GM12878 (cell line): ENCODE measurements around the gene CASP5. TPM values are rescaled to one million over a fixed set of nuclear protein-coding genes. Genes with fewer than 3 reads are reported as not detected.
"Not testable (repeated sequence)": the region's sequence is repeated elsewhere in the genome, so short reads cannot be mapped to it uniquely, and the experiment has no call there.

ENCODE experiments used
- ATAC-seq: fragments of 200-7000 bp; cut with Tn5 transposase; 3 replicates; pipeline ENCODE4 v1.9.1; 2020; ENCODE audit warnings: mild to moderate bottlenecking, moderate library complexity
- BruUV-seq: library from RNA; stranded (reverse); fragments of 400-500 nt; replicated peaks from 2 replicates; lab custom pipeline; 2021; lab: Mats Ljungman, UMichigan
- CTCF ChIA-PET: fragments of 300-600 bp; sonication (Branson Sonifier 250); formaldehyde crosslinking; extraction: SDS; loops from one replicate; lab custom pipeline; 2021; ENCODE audit warnings: inconsistent platforms; lab: Yijun Ruan, JAX
- POLR2A ChIA-PET: fragments of 350-600 bp; formaldehyde crosslinking; extraction: SDS; loops from one replicate; lab custom pipeline; 2021; ENCODE audit warnings: inconsistent platforms; lab: Charles Lee
- RAD21 ChIA-PET: fragments of 300-600 bp; sonication (Branson Sonifier 250); formaldehyde crosslinking; loops from one replicate; lab custom pipeline; 2023; ENCODE audit warnings: antibody characterized with exemption; ENCODE audit not compliant: unreplicated experiment; lab: Charles Lee
- SMC1A ChIA-PET: fragments of 300-600 bp; sonication (Branson Sonifier 250); formaldehyde crosslinking; loops from one replicate; lab custom pipeline; 2023; ENCODE audit not compliant: unreplicated experiment, uncharacterized antibody; lab: Charles Lee
- DNase-seq: peaks from one replicate; pipeline ENCODE4 v3.0.0-alpha.2; 2011; ENCODE audit warnings: low read depth, low spot score
- FAIRE-seq: peaks from 3 replicates; lab custom pipeline; 2011; peaks lifted over from hg19 to GRCh38; lab: Jason Lieb, UNC
- H2AFZ ChIP-seq: 2 replicates; pipeline ENCODE4 v1.6.0; 2011; ENCODE audit warnings: low read depth, low read length, control low read depth; ENCODE audit not compliant: control insufficient read depth
- H3K27ac ChIP-seq: 2 replicates; pipeline ENCODE4 v1.5.1; 2011; ENCODE audit warnings: control low read depth; ENCODE audit not compliant: control insufficient read depth, insufficient read depth
- H3K27me3 ChIP-seq, 2 experiments: replicated peaks in 1 of 2; 2 replicates each; pipeline versions ENCODE4 v1.6.0 to v1.6.1; 2011; ENCODE audit warnings: low read length in 1 of 2; ENCODE audit not compliant: control insufficient read depth in 2 of 2, insufficient read depth in 2 of 2
- H3K36me3 ChIP-seq, 2 experiments: 2 replicates each; pipeline ENCODE4 v1.5.1; 2011; ENCODE audit warnings: low read length in 1 of 2; ENCODE audit not compliant: control insufficient read depth in 2 of 2, insufficient read depth in 2 of 2
- H3K4me1 ChIP-seq: 2 replicates; pipeline ENCODE4 v1.6.1; 2011; ENCODE audit warnings: mild to moderate bottlenecking, low read length, moderate library complexity, mixed read lengths; ENCODE audit not compliant: control insufficient read depth, insufficient read depth
- H3K4me2 ChIP-seq: 2 replicates; pipeline ENCODE4 v1.6.0; 2011; ENCODE audit warnings: control low read depth; ENCODE audit not compliant: control insufficient read depth, insufficient read depth
- H3K4me3 ChIP-seq: fragments of 200-600 bp; sonication (generic); 2 replicates; pipeline ENCODE4 v1.5.1; 2016
- H3K79me2 ChIP-seq: 2 replicates; pipeline ENCODE4 v1.6.0; 2011; ENCODE audit warnings: low read length; ENCODE audit not compliant: control insufficient read depth, insufficient read depth
- H3K9ac ChIP-seq: 2 replicates; pipeline ENCODE4 v1.8.0; 2011; ENCODE audit warnings: low read length, control low read depth, mixed read lengths; ENCODE audit not compliant: control insufficient read depth, insufficient read depth
- H3K9me3 ChIP-seq: replicated peaks from 3 replicates; pipeline ENCODE4 v1.5.1; 2011; ENCODE audit warnings: mild to moderate bottlenecking, low read length; ENCODE audit not compliant: control insufficient read depth, insufficient read depth
- H4K20me1 ChIP-seq: 2 replicates; pipeline ENCODE4 v1.6.0; 2011; ENCODE audit not compliant: control insufficient read depth, insufficient read depth
- IKZF1 ChIP-seq: fragments of 450-650 bp; conservative IDR thresholded peaks from 2 replicates; pipeline ENCODE4 v1.6.1; 2017; ENCODE audit warnings: antibody characterized with exemption, mild to moderate bottlenecking
- IKZF2 ChIP-seq, 2 experiments: fragments of 450-650 bp; IDR thresholded peaks; 2 replicates each; pipeline ENCODE4 v1.6.1; 2017; ENCODE audit warnings: mild to moderate bottlenecking in 2 of 2, moderate library complexity in 2 of 2
- NBN ChIP-seq: fragments of 450-650 bp; IDR thresholded peaks from 2 replicates; pipeline ENCODE4 v1.6.1; 2016
- POLR2A ChIP-seq: IDR thresholded peaks from 2 replicates; pipeline ENCODE4 v1.6.1; 2011; ENCODE audit warnings: low read depth, mild to moderate bottlenecking, low read length
- POLR2AphosphoS5 ChIP-seq: IDR thresholded peaks from 2 replicates; pipeline ENCODE4 v1.6.1; 2011; ENCODE audit warnings: mild to moderate bottlenecking, low read length, inconsistent platforms
- POU2F2 ChIP-seq: IDR thresholded peaks from 3 replicates; pipeline ENCODE4 v1.6.1; 2011; ENCODE audit warnings: low read depth, mild to moderate bottlenecking, low read length, borderline replicate concordance
- YY1 ChIP-seq: IDR thresholded peaks from 2 replicates; pipeline ENCODE4 v1.6.1; 2011; ENCODE audit warnings: low read depth, mild to moderate bottlenecking, low read length
- WGBS: methylation state at CpG from one replicate; pipeline ENCODE4 v1.1.6; 2016; ENCODE audit warnings: low lambda C conversion rate; ENCODE audit not compliant: insufficient replicate concordance, insufficient coverage; ENCODE audit errors: missing lambda C conversion rate; 5-methylcytosine and 5-hydroxymethylcytosine counted together
- in situ Hi-C: fragments of 300-500 bp; cut with MboI; formaldehyde crosslinking; loops from 9 replicates; pipeline ENCODE4 v1.14.3; 2018; ENCODE audit warnings: mixed read lengths
- intact Hi-C: fragments of 100-400 bp; cut with micrococcal nuclease; formaldehyde crosslinking; loops from one replicate; pipeline ENCODE4 v1.14.2; 2022; ENCODE audit not compliant: unreplicated experiment
- polyA plus RNA-seq, 11 experiments: library from polyadenylated mRNA; depleted of rRNA in 4 of 11; unstranded in 6 of 11; stranded (reverse) in 5 of 11; fragments of >200 nt; fragmentation: Nextera tagmentation in 4 of 11; fragmentation: Illumina TruSeq in 1 of 11; extraction: Ambion mirVana in 4 of 11; extraction: Trizol in 1 of 11; gene quantifications; 1 replicate in 1 of 11; 2 replicates in 10 of 11; pipeline versions ENCODE4 v1.2.1 to v1.2.3, GENCODE V29; 2011 to 2016; ENCODE audit warnings: inconsistent platforms in 2 of 11, missing spikeins in 2 of 11, low read depth in 1 of 11
- total RNA-seq, 4 experiments: library from RNA; depleted of rRNA in 3 of 4; stranded (reverse); fragments of >200 nt in 3 of 4; fragmentation: Illumina TruSeq in 1 of 4; extraction: Trizol in 1 of 4; gene quantifications; 2 replicates each; pipeline versions ENCODE4 v1.2.1 to v1.2.3, GENCODE V29; 2013 to 2021
- TF ChIP-seq, protein P1 (sequence below): fragments of 450-650 bp; IDR thresholded peaks from 2 replicates; pipeline ENCODE4 v1.6.1; 2017; ENCODE audit warnings: low read depth, mild to moderate bottlenecking, moderate library complexity

The CASP5 gene
- total and polyA plus RNA-seq, 10 of the 15 experiments (the other 5 are each of a cell fraction or from before 2014, with no cell fraction given), result not detected

- TSS peak; percentile 82 for BruUV-seq
- CTCF ChIA-PET, result interaction anchor here (1.0 to 1.7 kb wide), 2 partner anchors 9 to 47 kb away, joined by 4 to 5 read pairs; partner anchors contain the start of gene CASP1
- H3K4me2 ChIP-seq, result peak within 1 kb of the TSS; percentile 17
- H3K27ac ChIP-seq, H3K9me3 ChIP-seq, H4K20me1 ChIP-seq, in situ Hi-C loops, DNase-seq, intact Hi-C loops, H3K27me3 ChIP-seq, H3K79me2 ChIP-seq, H3K4me1 ChIP-seq, H3K36me3 ChIP-seq: not testable (repeated sequence)
- POLR2A ChIA-PET, result interaction anchor here (1.7 to 2.0 kb wide), 2 partner anchors 9 to 11 kb away, joined by 6 read pairs; partner anchors contain the start of gene CASP1
- H3K4me3 ChIP-seq, result peak within 1 kb of the TSS; percentile 85
- 4% methylated on average over 5 of the region's 5 CpGs for WGBS
- ATAC-seq (peak; percentile 98), FAIRE-seq (peak; percentile 84)
- peak within 1 kb of the TSS; percentile 86 for H2AFZ ChIP-seq
- peak within 1 kb of the TSS; percentile 66 for H3K9ac ChIP-seq
- RAD21 ChIA-PET, result interaction anchor here (1.4 to 1.8 kb wide), 2 partner anchors 10 to 11 kb away, joined by 3 to 9 read pairs; partner anchors contain the start of gene CASP1
- SMC1A ChIA-PET, result interaction anchor here (1.4 to 1.8 kb wide), 2 partner anchors 9 to 13 kb away, joined by 5 to 21 read pairs; no protein-coding TSS in a partner anchor
- TF ChIP-seq, protein P1, sequence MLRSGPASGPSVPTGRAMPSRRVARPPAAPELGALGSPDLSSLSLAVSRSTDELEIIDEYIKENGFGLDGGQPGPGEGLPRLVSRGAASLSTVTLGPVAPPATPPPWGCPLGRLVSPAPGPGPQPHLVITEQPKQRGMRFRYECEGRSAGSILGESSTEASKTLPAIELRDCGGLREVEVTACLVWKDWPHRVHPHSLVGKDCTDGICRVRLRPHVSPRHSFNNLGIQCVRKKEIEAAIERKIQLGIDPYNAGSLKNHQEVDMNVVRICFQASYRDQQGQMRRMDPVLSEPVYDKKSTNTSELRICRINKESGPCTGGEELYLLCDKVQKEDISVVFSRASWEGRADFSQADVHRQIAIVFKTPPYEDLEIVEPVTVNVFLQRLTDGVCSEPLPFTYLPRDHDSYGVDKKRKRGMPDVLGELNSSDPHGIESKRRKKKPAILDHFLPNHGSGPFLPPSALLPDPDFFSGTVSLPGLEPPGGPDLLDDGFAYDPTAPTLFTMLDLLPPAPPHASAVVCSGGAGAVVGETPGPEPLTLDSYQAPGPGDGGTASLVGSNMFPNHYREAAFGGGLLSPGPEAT, result 0 out of 2 replicates have a peak, but pooled peaks have one; percentile 35
- TF ChIP-seq IKZF2 (IDR thresholded peaks at IDR 0.05), result peak in 1 of 2 experiments; percentile 55; a peak in 1 of 4 replicates
- TF ChIP-seq POU2F2, result peak; percentile 83; the same call in 1 of the 3 replicates
- peak; percentile 38; the same call in 1 of the 2 replicates for TF ChIP-seq POLR2A
- TF ChIP-seq YY1, result 0 out of 2 replicates have a peak, but pooled peaks have one; percentile 17
- peak; percentile 32; the same call in 1 of the 2 replicates for TF ChIP-seq IKZF1
- TF ChIP-seq NBN, result peak; percentile 55; the same call in 1 of the 2 replicates
- TF ChIP-seq POLR2AphosphoS5, result peak; percentile 65
- TF ChIP-seq, all 136 proteins: peak for 8; not testable (repeated sequence) for 128
These were observed 21.9 kb upstream of the CASP5 start, which contains the start of gene CARD16 for GRCh38 chr11:105044557-105045524. TSS of gene CARD16 (minus strand) at chr11:105045335. CDS start at chr11:105045297, 38 bp downstream.
